ENCODE data around the gene SHC2.
"Not testable (repeated sequence)": the region's sequence is repeated elsewhere in the genome, so short reads cannot be mapped to it uniquely, and the experiment has no call there.

DNA sequence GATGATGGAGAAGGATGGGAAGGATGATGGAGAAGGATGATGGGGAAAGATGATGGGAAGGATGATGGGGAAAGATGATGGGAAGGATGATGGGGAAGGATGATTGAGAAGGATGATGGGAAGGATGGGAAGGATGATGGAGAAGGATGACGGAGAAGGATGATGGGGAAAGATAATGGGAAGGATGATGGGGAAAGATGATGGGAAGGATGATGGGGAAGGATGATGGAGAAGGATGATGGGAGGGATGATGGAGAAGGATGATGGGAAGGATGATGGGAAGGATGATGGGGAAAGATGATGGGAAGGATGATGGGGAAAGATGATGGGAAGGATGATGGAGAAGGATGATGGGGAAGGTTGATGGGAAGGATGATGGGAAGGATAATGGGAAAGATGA lies 66.0 kb downstream of the SHC2 start:
- TF ChIP-seq, protein P1, sequence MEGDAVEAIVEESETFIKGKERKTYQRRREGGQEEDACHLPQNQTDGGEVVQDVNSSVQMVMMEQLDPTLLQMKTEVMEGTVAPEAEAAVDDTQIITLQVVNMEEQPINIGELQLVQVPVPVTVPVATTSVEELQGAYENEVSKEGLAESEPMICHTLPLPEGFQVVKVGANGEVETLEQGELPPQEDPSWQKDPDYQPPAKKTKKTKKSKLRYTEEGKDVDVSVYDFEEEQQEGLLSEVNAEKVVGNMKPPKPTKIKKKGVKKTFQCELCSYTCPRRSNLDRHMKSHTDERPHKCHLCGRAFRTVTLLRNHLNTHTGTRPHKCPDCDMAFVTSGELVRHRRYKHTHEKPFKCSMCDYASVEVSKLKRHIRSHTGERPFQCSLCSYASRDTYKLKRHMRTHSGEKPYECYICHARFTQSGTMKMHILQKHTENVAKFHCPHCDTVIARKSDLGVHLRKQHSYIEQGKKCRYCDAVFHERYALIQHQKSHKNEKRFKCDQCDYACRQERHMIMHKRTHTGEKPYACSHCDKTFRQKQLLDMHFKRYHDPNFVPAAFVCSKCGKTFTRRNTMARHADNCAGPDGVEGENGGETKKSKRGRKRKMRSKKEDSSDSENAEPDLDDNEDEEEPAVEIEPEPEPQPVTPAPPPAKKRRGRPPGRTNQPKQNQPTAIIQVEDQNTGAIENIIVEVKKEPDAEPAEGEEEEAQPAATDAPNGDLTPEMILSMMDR (IDR thresholded peaks at IDR 0.05) = not testable (repeated sequence)
- not testable (repeated sequence) for TF ChIP-seq POLR2A (IDR thresholded peaks at IDR 0.05)
